A673 (cell line): ENCODE measurements around the gene SCN9A. TPM values are rescaled to one million over a fixed set of nuclear protein-coding genes. Genes with fewer than 3 reads are reported as not detected.
A peak's percentile ranks its signal among the peaks of the same experiment; 100 is the strongest.

Experiments used
- BruUV-seq: library from RNA; stranded (reverse); fragments of 400-500 nt; replicated peaks from 2 replicates; lab custom pipeline; 2021; lab: Mats Ljungman, UMichigan
- CTCF ChIA-PET: fragments of 300-600 bp; sonication (Branson Sonifier 250); formaldehyde crosslinking; loops from one replicate; lab custom pipeline; 2022; ENCODE audit warnings: antibody characterized with exemption; lab: Charles Lee
- POLR2A ChIA-PET: fragments of 300-600 bp; sonication (Branson Sonifier 250); formaldehyde crosslinking; loops from one replicate; lab custom pipeline; 2022; ENCODE audit warnings: antibody characterized with exemption; ENCODE audit not compliant: low non-redundant PET; lab: Charles Lee
- DNase-seq: peaks from one replicate; pipeline ENCODE4 v3.0.0-alpha.2; 2015; ENCODE audit warnings: low spot score
- H3K27ac ChIP-seq: fragments of 200-600 bp; sonication (generic); 2 replicates; pipeline ENCODE4 v1.5.1; 2016; ENCODE audit warnings: mixed run types, low read depth, mild to moderate bottlenecking, mixed read lengths, antibody characterized with exemption, low read length; ENCODE audit not compliant: poor library complexity, severe bottlenecking
- H3K27me3 ChIP-seq: fragments of 200-600 bp; sonication (generic); replicated peaks from 2 replicates; pipeline ENCODE4 v1.6.1; 2017; ENCODE audit warnings: mixed run types, low read depth, mild to moderate bottlenecking, mixed read lengths, antibody characterized with exemption, low read length; ENCODE audit not compliant: insufficient read depth, poor library complexity
- H3K36me3 ChIP-seq: fragments of 200-600 bp; sonication (generic); 2 replicates; pipeline ENCODE4 v1.6.1; 2016; ENCODE audit warnings: mixed run types, mild to moderate bottlenecking, mixed read lengths, antibody characterized with exemption, low read length; ENCODE audit not compliant: insufficient read depth, poor library complexity, severe bottlenecking
- H3K4me1 ChIP-seq: fragments of 200-600 bp; sonication (generic); 2 replicates; pipeline ENCODE4 v1.6.1; 2017; ENCODE audit warnings: mixed run types, mild to moderate bottlenecking, mixed read lengths, antibody characterized with exemption, low read length; ENCODE audit not compliant: insufficient read depth, poor library complexity, severe bottlenecking
- H3K4me3 ChIP-seq: fragments of 200-600 bp; sonication (generic); 2 replicates; pipeline ENCODE4 v1.5.1; 2016; ENCODE audit warnings: low read depth, mixed run types, mild to moderate bottlenecking, mixed read lengths, low read length; ENCODE audit not compliant: poor library complexity, severe bottlenecking
- H3K9me3 ChIP-seq: fragments of 200-600 bp; sonication (generic); 2 replicates; pipeline ENCODE4 v1.6.1; 2016; ENCODE audit warnings: mixed run types, low read depth, mild to moderate bottlenecking, mixed read lengths, antibody characterized with exemption, low read length; ENCODE audit not compliant: poor library complexity, severe bottlenecking
- EZH2 ChIP-seq: fragments of 200-600 bp; sonication (generic); IDR thresholded peaks from 2 replicates; pipeline ENCODE4 v1.6.1; 2017; ENCODE audit warnings: borderline replicate concordance, low read depth, mild to moderate bottlenecking, mixed read lengths, antibody characterized with exemption, low read length; ENCODE audit not compliant: poor library complexity, severe bottlenecking
- intact Hi-C: fragments of 100-400 bp; cut with micrococcal nuclease; formaldehyde crosslinking; loops from one replicate; pipeline ENCODE4 v1.10.0; 2022; ENCODE audit not compliant: unreplicated experiment
- total RNA-seq: library from RNA; stranded (reverse); gene quantifications from 2 replicates; pipeline ENCODE4 v1.2.3, GENCODE V29; 2021
- TF ChIP-seq, protein P1 (sequence below): fragments of 300-800, 200-600 bp; sonication (generic); conservative IDR thresholded peaks from 2 replicates; pipeline ENCODE4 v1.5.1; 2017; ENCODE audit warnings: low read depth, mild to moderate bottlenecking, antibody characterized with exemption, low read length, moderate library complexity, mixed read lengths

Gene SCN9A
- total RNA-seq, 1 experiment from 2014 or later, result 3.5 TPM

DNA sequence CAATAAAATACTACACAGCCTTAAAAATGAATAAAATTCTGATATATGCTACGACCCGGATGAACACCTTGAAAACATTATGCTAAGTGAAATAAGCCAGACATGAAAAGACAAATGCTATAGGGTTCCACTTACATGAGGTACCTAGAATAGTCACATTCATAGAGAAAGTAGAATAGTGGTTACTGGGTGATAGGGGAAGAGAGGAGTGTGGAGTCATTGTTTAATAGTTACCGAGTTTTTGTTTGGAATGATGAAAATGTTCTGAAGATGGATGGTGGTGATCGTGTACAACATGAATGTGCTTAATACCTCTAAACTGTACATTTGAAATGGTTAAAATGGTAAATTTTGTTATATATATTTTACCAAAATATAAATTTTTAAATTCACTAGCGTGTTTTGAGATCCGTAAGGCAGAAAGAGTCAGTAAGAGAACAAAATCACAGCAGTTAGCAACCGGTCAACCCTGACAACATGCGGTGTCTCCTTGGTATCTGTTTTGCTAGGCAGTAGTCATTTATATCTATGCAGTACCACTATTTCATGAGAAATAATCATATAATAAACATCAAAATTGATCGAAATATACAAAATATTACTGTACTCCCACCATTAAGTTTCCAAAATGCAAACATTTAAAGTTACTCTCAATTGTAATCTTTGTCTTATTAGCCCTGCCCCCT, 11.1 kb downstream of the SCN9A start:
- no peaks in the 10 kb centered on the region for H3K9me3 ChIP-seq
- CTCF ChIA-PET, result no interaction called here
- H3K36me3 ChIP-seq, result no peaks in the 10 kb centered on the region
- POLR2A ChIA-PET, result no interaction called here
- no peak for DNase-seq
- intact Hi-C loops, result no loop called here
- no peak for TF ChIP-seq EZH2
- TF ChIP-seq, protein P1, sequence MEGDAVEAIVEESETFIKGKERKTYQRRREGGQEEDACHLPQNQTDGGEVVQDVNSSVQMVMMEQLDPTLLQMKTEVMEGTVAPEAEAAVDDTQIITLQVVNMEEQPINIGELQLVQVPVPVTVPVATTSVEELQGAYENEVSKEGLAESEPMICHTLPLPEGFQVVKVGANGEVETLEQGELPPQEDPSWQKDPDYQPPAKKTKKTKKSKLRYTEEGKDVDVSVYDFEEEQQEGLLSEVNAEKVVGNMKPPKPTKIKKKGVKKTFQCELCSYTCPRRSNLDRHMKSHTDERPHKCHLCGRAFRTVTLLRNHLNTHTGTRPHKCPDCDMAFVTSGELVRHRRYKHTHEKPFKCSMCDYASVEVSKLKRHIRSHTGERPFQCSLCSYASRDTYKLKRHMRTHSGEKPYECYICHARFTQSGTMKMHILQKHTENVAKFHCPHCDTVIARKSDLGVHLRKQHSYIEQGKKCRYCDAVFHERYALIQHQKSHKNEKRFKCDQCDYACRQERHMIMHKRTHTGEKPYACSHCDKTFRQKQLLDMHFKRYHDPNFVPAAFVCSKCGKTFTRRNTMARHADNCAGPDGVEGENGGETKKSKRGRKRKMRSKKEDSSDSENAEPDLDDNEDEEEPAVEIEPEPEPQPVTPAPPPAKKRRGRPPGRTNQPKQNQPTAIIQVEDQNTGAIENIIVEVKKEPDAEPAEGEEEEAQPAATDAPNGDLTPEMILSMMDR, result no peak
- H3K27ac ChIP-seq, result no peak overlapping the region
- no peaks in the 10 kb centered on the region for H3K27me3 ChIP-seq
- peaks cover 22% of the 10 kb centered on the region for H3K4me1 ChIP-seq
- no TSS peak for BruUV-seq
- H3K4me3 ChIP-seq, result no peak overlapping the region

DNA sequence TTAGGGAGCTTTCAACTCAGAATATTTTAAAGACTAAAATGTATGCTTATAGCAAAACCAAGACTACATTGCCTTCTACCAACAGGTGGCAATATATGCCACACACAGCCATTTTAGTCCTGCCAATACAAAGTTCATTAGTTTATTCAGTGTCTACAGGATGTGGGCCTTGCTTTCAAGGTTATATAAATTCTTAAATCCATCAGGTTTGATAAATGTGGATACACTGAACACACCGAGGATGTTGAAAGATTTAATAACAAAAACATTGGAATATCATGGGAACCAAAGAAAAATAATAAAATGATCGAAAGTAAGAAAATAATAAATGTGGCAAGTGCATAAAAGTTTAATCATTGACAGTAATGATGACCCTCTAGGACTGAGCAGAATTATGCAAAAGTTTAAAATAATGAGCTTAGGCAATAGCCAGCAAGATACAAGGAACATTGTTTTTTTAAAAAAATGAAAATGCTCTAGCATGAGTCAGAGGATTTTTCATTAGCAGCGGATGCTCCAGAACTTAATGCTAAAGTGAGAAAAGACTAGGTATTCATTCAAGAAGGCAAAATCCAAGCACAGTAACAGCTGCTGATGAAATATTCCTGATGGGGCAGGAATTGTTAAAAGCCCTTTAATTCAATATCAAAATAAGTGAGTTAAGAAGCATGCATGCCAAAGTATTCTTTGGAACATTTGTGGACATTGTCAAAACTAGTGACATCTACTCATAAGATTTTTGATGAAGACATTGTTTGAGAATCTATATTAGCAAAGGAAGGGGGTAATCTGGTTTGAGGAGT, 14.2 kb downstream of the SCN9A start:
- ChIA-PET POLR2A (interaction anchor here (0.7 kb wide), 1 partner anchor 1345 kb away, joined by 3 read pairs; no protein-coding TSS in a partner anchor), CTCF (interaction anchor here (0.6 to 1.4 kb wide), 4 partner anchors 14 to 180 kb away, joined by 3 to 4 read pairs (median 3); no protein-coding TSS in a partner anchor)
- peaks cover 22% of the 10 kb centered on the region for H3K4me1 ChIP-seq
- peak; percentile 78 for DNase-seq
- no peaks in the 10 kb centered on the region for H3K36me3 ChIP-seq
- no peaks in the 10 kb centered on the region for H3K9me3 ChIP-seq
- no peak overlapping the region for H3K4me3 ChIP-seq
- intact Hi-C loops, result no loop called here
- BruUV-seq, result no TSS peak
- H3K27ac ChIP-seq, result peak overlapping the region; percentile 65
- no peaks in the 10 kb centered on the region for H3K27me3 ChIP-seq
- TF ChIP-seq, protein P1, result peak; percentile 85
- no peak for TF ChIP-seq EZH2

- H3K9me3 ChIP-seq, result no peaks in the 10 kb centered on the region
- intact Hi-C loops, result no loop called here
- peak; percentile 70 for DNase-seq
- no TSS peak for BruUV-seq
- no peaks in the 10 kb centered on the region for H3K36me3 ChIP-seq
- peak overlapping the region; percentile 3 for H3K4me3 ChIP-seq
- H3K27ac ChIP-seq, result peak overlapping the region; percentile 65
- no peaks in the 10 kb centered on the region for H3K27me3 ChIP-seq
- TF ChIP-seq, protein P1, result no peak
- no peak for TF ChIP-seq EZH2
- ChIA-PET POLR2A (no interaction called here), CTCF (interaction anchor here (0.6 to 1.4 kb wide), 4 partner anchors 14 to 180 kb away, joined by 3 to 4 read pairs (median 3); no protein-coding TSS in a partner anchor)
- peaks cover 22% of the 10 kb centered on the region for H3K4me1 ChIP-seq
Observed at GRCh38 chr2:166360906-166361305, 14.8 kb downstream of the SCN9A start.
